ENCODE measurements around the gene TMED4. TPM values are rescaled to one million over a fixed set of nuclear protein-coding genes. Genes with fewer than 3 reads are reported as not detected.

The TMED4 gene
- total and polyA plus RNA-seq, 2 of the 13 experiments (the other 11 are each of a cell fraction or from before 2014, with no cell fraction given): 81.4 to 109 TPM

DNA sequence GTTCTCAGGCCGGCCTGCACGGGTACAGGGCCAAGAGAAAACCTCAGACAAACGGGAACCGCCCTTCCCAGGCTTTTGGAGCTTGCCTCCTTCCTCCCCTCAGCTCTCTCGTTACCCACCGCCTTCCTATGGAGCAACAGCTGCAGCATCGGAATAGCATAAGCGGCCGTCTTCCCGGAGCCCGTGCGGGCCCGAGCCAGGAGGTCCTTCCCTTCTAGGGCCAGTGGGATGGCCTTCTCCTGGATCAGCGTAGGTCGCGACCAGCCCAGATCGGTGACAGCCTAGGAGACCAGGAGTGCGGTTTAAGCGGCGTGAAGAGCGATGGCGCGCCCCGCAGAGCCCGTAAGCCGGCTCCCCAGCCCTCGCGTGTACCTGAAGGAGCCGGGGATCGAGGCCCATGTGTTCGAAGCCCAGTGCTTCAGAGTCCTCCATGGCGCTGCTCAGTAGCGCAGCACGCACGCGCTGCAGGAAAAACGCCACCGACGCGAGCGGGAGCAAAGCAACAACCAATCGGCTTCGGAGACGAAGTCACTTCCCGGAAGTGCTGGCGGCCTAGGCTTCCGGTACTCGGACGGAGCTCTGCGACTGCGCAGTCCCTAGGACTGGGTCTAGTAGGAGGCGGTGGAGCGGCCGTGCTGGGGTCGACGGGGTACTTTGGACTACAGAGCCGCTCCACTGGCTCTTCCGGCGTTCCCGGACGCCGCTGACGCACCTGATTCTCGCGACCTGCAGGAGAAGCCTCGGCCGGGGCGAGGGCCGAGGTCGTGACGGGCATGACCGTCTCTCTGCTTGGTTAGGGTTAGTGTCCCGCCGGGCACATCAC, 8.4 kb downstream of the TMED4 start, which contains the start of gene DDX56 (continued):
- TF ChIP-seq KMT2A (CRISPR knock-in tag; IDR thresholded peaks at IDR 0.05) (peak; percentile 89), ZNF615 (CRISPR knock-in tag; IDR thresholded peaks at IDR 0.05; ENCODE audit: borderline replicate concordance) (0 out of 2 replicates have a peak, but pooled peaks have one; percentile 54), MXI1 (IDR thresholded peaks at IDR 0.05; ENCODE audit: borderline replicate concordance, low read depth, low read length) (peak; percentile 93; the same call in 1 of the 3 replicates), SMAD3 (CRISPR knock-in tag; IDR thresholded peaks at IDR 0.05) (peak; percentile 77), CBX5 (CRISPR knock-in tag; IDR thresholded peaks at IDR 0.05; ENCODE audit: borderline replicate concordance) (peak; percentile 49; the same call in 1 of the 2 replicates), DPF2 (CRISPR knock-in tag; IDR thresholded peaks at IDR 0.05; ENCODE audit: borderline replicate concordance, low read depth) (no peak), ZNF430 (CRISPR knock-in tag; IDR thresholded peaks at IDR 0.05) (peak; percentile 98; the same call in 1 of the 2 replicates), ARNTL (CRISPR knock-in tag; IDR thresholded peaks at IDR 0.05) (peak; percentile 42; the same call in 1 of the 2 replicates), ZNF547 (CRISPR knock-in tag; IDR thresholded peaks at IDR 0.05) (peak; percentile 89), HMGXB3 (CRISPR knock-in tag; IDR thresholded peaks at IDR 0.05; ENCODE audit: borderline replicate concordance) (peak; percentile 82; the same call in 1 of the 2 replicates), PTBP1 (IDR thresholded peaks at IDR 0.05; ENCODE audit: low read depth, low read length, poor library complexity, severe bottlenecking) (no peak), RNF2 (conservative IDR thresholded peaks at IDR 0.05; ENCODE audit: low read depth) (peak; percentile 98), NPAS2 (CRISPR knock-in tag; IDR thresholded peaks at IDR 0.05; ENCODE audit: borderline replicate concordance) (no peak), ZNF614 (CRISPR knock-in tag; IDR thresholded peaks at IDR 0.05; ENCODE audit: borderline replicate concordance) (peak; percentile 63), RAD21 (CRISPR knock-in tag; IDR thresholded peaks at IDR 0.05) (peak; percentile 54), ZNF780A (CRISPR knock-in tag; IDR thresholded peaks at IDR 0.05) (peak; percentile 62), MIXL1 (CRISPR knock-in tag; IDR thresholded peaks at IDR 0.05) (0 out of 2 replicates have a peak, but pooled peaks have one; percentile 51)
- TF ChIP-seq, protein P1, sequence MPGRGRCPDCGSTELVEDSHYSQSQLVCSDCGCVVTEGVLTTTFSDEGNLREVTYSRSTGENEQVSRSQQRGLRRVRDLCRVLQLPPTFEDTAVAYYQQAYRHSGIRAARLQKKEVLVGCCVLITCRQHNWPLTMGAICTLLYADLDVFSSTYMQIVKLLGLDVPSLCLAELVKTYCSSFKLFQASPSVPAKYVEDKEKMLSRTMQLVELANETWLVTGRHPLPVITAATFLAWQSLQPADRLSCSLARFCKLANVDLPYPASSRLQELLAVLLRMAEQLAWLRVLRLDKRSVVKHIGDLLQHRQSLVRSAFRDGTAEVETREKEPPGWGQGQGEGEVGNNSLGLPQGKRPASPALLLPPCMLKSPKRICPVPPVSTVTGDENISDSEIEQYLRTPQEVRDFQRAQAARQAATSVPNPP (CRISPR knock-in tag; IDR thresholded peaks at IDR 0.05): peak; percentile 89
- TF ChIP-seq, protein P2, sequence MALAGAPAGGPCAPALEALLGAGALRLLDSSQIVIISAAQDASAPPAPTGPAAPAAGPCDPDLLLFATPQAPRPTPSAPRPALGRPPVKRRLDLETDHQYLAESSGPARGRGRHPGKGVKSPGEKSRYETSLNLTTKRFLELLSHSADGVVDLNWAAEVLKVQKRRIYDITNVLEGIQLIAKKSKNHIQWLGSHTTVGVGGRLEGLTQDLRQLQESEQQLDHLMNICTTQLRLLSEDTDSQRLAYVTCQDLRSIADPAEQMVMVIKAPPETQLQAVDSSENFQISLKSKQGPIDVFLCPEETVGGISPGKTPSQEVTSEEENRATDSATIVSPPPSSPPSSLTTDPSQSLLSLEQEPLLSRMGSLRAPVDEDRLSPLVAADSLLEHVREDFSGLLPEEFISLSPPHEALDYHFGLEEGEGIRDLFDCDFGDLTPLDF (CRISPR knock-in tag; IDR thresholded peaks at IDR 0.05): peak; percentile 96
- TF ChIP-seq, protein P3, sequence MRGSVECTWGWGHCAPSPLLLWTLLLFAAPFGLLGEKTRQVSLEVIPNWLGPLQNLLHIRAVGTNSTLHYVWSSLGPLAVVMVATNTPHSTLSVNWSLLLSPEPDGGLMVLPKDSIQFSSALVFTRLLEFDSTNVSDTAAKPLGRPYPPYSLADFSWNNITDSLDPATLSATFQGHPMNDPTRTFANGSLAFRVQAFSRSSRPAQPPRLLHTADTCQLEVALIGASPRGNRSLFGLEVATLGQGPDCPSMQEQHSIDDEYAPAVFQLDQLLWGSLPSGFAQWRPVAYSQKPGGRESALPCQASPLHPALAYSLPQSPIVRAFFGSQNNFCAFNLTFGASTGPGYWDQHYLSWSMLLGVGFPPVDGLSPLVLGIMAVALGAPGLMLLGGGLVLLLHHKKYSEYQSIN (CRISPR knock-in tag; IDR thresholded peaks at IDR 0.05; ENCODE audit: borderline replicate concordance): no peak
